Upper lobe of left lung (tissue), 4 donors: ENCODE measurements around the gene CCN5.

Experiments used
- EP300 ChIP-seq, 4 donors: sonication (generic); formaldehyde crosslinking; IDR thresholded peaks; one replicate each; pipeline ENCODE4 v1.5.1; 2017; ENCODE audit warnings: antibody characterized with exemption in 4 of 4, control low read depth in 2 of 4
- POLR2A ChIP-seq, 4 donors: fragments of 450-650 bp; IDR thresholded peaks; one replicate each; pipeline ENCODE4 v1.5.1; 2016 to 2017; ENCODE audit warnings: antibody characterized with exemption in 4 of 4, mild to moderate bottlenecking in 2 of 4
- POLR2AphosphoS5 ChIP-seq, 2 donors: sonication (generic); formaldehyde crosslinking; IDR thresholded peaks; one replicate each; pipeline ENCODE4 v1.5.1; 2017; ENCODE audit warnings: antibody characterized with exemption in 2 of 2
- TF ChIP-seq, protein P1 (sequence below), 6 experiments: fragments of 450-650 bp in 4 of 6; fragments of 200-600 bp in 2 of 6; sonication (generic) in 2 of 6; IDR thresholded peaks; one replicate each; pipeline ENCODE4 v1.5.1; 2016 to 2019; ENCODE audit warnings: antibody characterized with exemption in 6 of 6

- TF ChIP-seq, protein P1, sequence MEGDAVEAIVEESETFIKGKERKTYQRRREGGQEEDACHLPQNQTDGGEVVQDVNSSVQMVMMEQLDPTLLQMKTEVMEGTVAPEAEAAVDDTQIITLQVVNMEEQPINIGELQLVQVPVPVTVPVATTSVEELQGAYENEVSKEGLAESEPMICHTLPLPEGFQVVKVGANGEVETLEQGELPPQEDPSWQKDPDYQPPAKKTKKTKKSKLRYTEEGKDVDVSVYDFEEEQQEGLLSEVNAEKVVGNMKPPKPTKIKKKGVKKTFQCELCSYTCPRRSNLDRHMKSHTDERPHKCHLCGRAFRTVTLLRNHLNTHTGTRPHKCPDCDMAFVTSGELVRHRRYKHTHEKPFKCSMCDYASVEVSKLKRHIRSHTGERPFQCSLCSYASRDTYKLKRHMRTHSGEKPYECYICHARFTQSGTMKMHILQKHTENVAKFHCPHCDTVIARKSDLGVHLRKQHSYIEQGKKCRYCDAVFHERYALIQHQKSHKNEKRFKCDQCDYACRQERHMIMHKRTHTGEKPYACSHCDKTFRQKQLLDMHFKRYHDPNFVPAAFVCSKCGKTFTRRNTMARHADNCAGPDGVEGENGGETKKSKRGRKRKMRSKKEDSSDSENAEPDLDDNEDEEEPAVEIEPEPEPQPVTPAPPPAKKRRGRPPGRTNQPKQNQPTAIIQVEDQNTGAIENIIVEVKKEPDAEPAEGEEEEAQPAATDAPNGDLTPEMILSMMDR (IDR thresholded peaks at IDR 0.05): no peak
- TF ChIP-seq EP300 (IDR thresholded peaks at IDR 0.05): no peak
- TF ChIP-seq POLR2A (IDR thresholded peaks at IDR 0.05): no peak
- no peak for TF ChIP-seq POLR2AphosphoS5 (IDR thresholded peaks at IDR 0.05)
Observed at GRCh38 chr20:44706301-44707017, 8.7 kb upstream of the CCN5 start.
